ENCODE results near the gene TMEM94.

The TMEM94 gene

DNA sequence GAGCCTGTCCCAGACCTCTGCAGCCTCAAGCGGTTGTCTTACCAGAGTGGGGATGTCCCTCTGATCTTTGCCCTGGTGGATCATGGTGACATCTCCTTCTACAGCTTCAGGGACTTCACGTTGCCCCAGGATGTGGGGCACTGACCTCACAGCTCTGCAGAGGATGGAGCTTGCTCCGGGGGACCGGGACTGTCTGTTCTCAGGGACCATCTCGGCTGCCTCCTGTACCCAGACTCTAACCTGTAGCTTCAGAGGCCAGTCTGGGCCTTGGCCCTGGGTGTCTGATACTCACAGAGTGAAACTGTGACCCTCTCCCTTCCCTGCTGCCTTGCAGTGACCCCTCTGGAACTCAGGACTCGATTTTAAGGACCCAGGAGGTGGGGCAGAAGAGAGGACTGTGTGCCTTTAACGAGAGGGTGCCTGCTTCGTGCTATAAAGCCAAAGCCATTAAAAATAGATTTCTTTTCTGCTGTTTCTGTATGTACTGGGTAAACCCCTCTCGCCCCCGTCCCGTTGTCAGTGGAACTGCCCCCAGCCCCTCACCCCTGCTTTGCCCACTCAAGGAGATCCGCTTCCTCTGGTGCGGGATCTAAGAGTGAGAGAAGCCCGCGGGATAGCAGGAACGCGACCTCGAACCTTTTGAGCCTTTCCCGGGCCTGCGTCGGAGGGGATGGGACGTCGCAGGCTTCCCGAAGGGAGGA is 68.0 kb downstream of the TMEM94 start:
- no peak for DNase-seq

- peak in 18 of 56 donors; percentile 31 to 75 (median 50) for DNase-seq
These were observed 68.8 kb downstream of the TMEM94 start, which contains the start of gene LLGL2 for GRCh38 chr17:75524970-75525805. TSS of gene LLGL2 (plus strand) at chr17:75525697. CDS start at chr17:75543427, 17,730 bp downstream.

- DNase-seq, result no peak
These were observed 69.5 kb downstream of the TMEM94 start for GRCh38 chr17:75525806-75526554.

DNA sequence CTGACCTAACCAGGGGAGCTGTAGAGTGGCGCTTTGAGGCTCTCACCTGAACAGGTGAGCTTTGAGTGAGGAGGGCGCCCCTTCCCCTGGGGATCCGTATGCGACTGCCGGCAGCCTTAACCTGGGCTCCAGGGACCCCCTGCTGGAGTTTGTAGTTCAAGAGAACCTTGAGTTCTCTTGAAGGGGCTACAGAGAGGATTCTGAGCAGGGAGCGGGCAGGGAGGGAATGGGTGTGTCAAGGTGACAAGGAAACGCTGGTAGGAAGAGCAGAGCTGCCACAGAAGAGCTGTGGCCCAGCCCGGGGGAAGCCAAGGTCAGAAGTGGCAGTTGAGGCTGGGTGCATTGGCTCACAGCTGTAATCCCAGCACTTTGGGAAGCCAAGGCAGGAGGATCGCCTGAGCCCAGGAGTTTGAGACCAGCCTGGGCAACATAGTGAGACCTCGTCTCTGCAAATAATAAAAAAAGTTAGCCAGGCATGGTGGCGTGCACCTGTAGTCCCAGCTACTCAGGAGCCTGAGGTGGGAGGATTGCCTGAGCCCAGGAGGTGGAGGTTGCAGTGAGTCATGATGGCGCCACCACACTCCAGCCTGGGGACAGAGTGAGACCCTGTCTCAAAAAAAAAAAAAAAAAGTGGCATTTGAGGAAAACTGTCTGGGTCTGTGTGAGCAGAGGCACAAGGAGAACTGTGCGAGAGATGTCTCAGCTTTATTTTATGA is 70.3 kb downstream of the TMEM94 start:
- no peak for DNase-seq

GRCh38 chr17:75530837-75531720 is 74.6 kb downstream of the TMEM94 start:
- no peak for DNase-seq

DNA sequence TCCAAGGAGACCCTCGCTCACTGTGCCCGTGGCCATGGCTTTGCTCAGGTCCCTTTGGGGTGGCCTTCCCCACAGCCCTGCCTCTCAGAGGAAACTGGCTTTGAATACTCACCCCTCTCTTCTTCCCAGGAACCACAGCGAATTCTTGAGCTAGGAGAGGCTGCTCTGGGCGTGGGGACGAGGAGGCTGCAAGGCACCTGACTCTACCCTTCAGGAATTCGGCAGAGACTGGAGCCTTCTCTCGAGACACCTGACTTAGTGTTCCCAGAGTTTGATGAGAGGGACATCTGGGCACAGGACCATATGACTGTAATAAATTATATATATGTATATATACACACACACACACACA is 75.3 kb downstream of the TMEM94 start:
- DNase-seq, result no peak

- no peak for DNase-seq
These were observed 78.7 kb downstream of the TMEM94 start for GRCh38 chr17:75535119-75535537.

- no peak for DNase-seq
These were observed 79.4 kb downstream of the TMEM94 start for GRCh38 chr17:75535871-75536270.

GRCh38 chr17:75536366-75536765 is 79.9 kb downstream of the TMEM94 start:
- DNase-seq, result no peak

DNA sequence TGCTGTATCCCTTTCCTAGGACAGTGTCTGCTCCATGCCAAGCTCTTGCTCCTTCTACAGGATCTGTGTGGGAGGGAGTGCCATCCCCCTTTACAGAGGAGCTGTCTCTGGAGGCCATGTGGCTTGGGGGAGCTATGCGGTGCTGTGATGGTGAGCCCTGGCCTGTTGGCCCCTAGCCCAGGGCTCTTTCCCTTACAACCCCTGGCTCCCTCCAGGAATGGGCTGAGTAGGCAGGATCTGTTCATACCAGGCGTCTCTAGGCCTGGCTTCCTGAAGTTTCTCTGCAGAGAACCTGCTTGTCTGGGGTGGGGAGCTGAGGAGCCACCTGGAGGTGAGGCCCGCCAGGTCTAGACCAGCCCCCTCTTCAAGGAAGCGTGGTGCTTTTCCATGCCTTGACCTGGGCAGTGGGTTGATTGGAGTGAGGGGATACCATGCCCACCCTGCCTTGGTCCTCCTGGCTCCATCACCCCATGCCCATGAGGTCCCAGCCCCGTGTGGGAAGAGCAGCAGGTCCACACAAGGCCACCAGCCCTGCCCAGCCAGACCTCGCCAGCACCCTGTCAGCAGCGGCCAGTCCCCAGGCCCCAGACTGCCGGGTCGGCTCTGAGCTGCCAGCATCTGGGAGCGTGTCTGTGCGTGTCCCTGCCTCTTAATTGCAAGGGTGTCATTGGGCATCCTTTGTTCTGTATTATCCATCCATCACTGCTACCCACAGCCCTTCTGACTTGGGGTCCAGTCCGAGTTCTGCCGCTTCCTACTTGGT is 83.7 kb downstream of the TMEM94 start:
- no peak for DNase-seq

GRCh38 chr17:75540923-75541503 is 84.6 kb downstream of the TMEM94 start:
- DNase-seq, result no peak

DNA sequence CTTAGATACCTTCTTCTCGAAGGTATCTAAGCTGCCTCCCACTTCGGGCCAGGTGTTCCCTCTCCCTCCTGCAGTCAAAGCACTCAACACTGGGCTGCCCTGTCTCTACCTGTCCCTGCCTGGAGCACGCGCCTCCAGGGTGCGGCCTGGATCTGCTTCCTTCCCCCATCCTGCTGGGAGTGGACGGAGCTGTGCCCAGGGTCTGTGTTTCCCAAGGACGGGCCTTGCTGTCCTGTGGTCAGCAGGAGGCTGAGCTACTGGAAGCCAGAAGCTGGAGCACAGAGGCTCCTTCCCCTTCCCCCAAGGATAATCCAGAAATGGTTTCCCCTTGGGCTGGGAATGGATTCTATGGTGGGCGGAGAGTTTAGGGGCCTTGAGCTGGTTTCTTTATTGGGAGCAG is 85.8 kb downstream of the TMEM94 start:
- DNase-seq, result no peak

DNA sequence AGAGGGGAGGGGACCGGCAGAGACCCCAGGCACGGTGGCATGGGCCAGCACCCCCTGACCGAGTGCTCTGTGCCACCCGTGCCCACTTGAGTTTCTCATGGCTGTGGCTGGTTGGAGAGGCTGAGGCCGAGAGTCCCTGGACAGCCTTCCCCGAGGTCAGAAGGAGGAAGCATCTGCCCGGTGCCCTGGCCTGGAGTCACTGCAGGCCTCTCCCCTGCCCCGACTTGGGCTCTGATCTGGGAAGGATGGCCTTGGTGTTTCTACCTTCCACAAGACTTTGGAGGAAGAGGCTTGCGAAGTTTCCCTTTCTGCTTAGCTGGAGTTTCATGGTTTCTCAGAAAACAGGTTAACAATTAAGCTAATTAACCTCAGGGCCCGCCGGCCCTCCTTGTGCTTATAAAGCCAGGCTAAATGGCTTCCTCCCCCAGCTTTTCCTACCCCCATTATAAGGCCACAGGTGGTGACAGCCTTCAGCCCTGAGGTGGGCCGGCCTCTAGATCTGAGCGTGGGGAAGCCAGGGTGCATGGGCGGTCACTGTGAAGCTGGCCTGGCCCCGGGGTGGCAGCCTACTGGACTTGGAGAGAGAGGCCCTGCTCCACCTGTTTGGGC is 86.4 kb downstream of the TMEM94 start:
- no peak for DNase-seq

GRCh38 chr17:75544250-75544649 is 87.8 kb downstream of the TMEM94 start:
- no peak for DNase-seq

GRCh38 chr17:75546181-75546580 is 89.7 kb downstream of the TMEM94 start:
- DNase-seq, result no peak

GRCh38 chr17:75547091-75547490 is 90.7 kb downstream of the TMEM94 start:
- DNase-seq, result no peak

- DNase-seq, result no peak
These were observed 92.4 kb downstream of the TMEM94 start for GRCh38 chr17:75548813-75549212.

Measured in amygdala (tissue), 56 donors.